ENCODE results near the gene ZXDB. TPM values are rescaled to one million over a fixed set of nuclear protein-coding genes. Genes with fewer than 3 reads are reported as not detected.
A peak's percentile ranks its signal among the peaks of the same experiment; 100 is the strongest.

Gene ZXDB
- total and polyA plus RNA-seq, 2 experiments from 2014 or later: 2.5 to 16.1 TPM

DNA sequence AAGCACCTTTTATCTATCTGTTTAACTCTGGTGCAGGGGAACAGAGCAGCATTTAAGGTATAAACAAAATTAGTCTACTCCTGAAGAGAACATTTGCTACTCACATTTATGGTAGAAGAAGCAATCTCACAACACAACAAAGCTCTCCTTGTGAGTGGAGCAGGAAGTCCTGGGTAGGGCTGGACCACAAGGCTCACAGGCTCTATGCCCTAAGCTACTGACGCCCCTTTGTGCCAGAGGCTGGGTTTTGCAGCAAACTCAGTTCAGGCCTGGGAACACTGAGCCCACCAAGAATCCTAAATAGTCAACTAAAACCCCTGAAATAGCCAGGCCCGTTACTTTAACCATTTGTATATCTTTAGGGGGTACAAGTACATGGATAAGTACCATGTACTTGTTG is 4.7 kb upstream of the ZXDB start:
- Histone ChIP-seq H2AFZ (no peak overlapping the region), H3K4me2 (no peak overlapping the region), H3K4me3 (no peak overlapping the region), H4K20me1 (replicated peaks; ENCODE audit: insufficient read depth) (no peaks in the 10 kb centered on the region), H3K4me1 (ENCODE audit: insufficient read depth) (no peaks in the 10 kb centered on the region), H3F3A (replicated peaks; ENCODE audit: low read depth) (no peaks in the 10 kb centered on the region), H3K27me3 (ENCODE audit: insufficient read depth) (no peaks in the 10 kb centered on the region), H3K9me2 (ENCODE audit: insufficient read depth) (no peaks in the 10 kb centered on the region), H3K79me2 (replicated peaks; ENCODE audit: insufficient read depth) (no peaks in the 10 kb centered on the region), H3K27ac (ENCODE audit: low read depth) (no peak overlapping the region), H3K36me3 (ENCODE audit: insufficient read depth) (no peaks in the 10 kb centered on the region)
- no peak overlapping the region for H3K4me3 Mint-ChIP-seq
- no peak overlapping the region for H3K27ac Mint-ChIP-seq
- H3K36me3 Mint-ChIP-seq (ENCODE audit: low read depth): no peaks in the 10 kb centered on the region; the same call in 2 of the 3 replicates
- DNase-seq (ENCODE audit: low spot score) (no peak), ATAC-seq (no peak)
- H3K4me1 Mint-ChIP-seq: peaks cover 10% of the 10 kb centered on the region
- no peaks in the 10 kb centered on the region for H3K27me3 Mint-ChIP-seq (ENCODE audit: insufficient read depth, low read depth, poor library complexity)
- TF ChIP-seq, protein P1, sequence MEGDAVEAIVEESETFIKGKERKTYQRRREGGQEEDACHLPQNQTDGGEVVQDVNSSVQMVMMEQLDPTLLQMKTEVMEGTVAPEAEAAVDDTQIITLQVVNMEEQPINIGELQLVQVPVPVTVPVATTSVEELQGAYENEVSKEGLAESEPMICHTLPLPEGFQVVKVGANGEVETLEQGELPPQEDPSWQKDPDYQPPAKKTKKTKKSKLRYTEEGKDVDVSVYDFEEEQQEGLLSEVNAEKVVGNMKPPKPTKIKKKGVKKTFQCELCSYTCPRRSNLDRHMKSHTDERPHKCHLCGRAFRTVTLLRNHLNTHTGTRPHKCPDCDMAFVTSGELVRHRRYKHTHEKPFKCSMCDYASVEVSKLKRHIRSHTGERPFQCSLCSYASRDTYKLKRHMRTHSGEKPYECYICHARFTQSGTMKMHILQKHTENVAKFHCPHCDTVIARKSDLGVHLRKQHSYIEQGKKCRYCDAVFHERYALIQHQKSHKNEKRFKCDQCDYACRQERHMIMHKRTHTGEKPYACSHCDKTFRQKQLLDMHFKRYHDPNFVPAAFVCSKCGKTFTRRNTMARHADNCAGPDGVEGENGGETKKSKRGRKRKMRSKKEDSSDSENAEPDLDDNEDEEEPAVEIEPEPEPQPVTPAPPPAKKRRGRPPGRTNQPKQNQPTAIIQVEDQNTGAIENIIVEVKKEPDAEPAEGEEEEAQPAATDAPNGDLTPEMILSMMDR (conservative IDR thresholded peaks at IDR 0.05; ENCODE audit: low read depth in 2 of 2): 0 out of 4 replicates have a peak, but pooled peaks of 1 of the 2 experiments have one; percentile 6
- TF ChIP-seq POLR2AphosphoS5 (IDR thresholded peaks at IDR 0.05; ENCODE audit: low read depth): no peak
- TF ChIP-seq, protein P2, sequence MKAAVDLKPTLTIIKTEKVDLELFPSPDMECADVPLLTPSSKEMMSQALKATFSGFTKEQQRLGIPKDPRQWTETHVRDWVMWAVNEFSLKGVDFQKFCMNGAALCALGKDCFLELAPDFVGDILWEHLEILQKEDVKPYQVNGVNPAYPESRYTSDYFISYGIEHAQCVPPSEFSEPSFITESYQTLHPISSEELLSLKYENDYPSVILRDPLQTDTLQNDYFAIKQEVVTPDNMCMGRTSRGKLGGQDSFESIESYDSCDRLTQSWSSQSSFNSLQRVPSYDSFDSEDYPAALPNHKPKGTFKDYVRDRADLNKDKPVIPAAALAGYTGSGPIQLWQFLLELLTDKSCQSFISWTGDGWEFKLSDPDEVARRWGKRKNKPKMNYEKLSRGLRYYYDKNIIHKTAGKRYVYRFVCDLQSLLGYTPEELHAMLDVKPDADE (IDR thresholded peaks at IDR 0.05): no peak
- no peaks in the 10 kb centered on the region for H3K9me3 Mint-ChIP-seq

DNA sequence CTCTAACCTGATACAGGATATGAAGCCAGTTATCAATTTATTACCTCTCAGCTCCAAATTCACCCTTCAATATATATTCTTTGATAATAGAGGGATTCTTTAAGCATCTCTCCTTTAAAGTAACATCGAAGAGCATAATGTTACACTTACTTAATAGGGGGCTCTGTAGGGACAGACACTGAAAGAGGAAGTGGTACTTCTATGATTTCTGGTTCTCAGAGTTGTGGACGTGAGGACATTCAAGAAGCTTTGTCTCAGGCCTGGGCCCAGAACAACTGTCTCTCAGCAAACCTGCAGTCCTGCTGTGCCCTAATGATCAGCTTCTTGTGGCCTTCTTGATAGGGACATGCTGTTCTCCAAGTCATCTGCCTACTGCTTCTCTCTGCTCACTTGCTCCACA is 4.2 kb upstream of the ZXDB start:
- Histone ChIP-seq H3K79me2 (replicated peaks; ENCODE audit: insufficient read depth) (no peaks in the 10 kb centered on the region), H3K9me2 (ENCODE audit: insufficient read depth) (no peaks in the 10 kb centered on the region), H4K20me1 (replicated peaks; ENCODE audit: insufficient read depth) (no peaks in the 10 kb centered on the region), H3K4me2 (no peak overlapping the region), H2AFZ (no peak overlapping the region), H3K27ac (ENCODE audit: low read depth) (no peak overlapping the region), H3K4me1 (ENCODE audit: insufficient read depth) (no peaks in the 10 kb centered on the region), H3K36me3 (ENCODE audit: insufficient read depth) (no peaks in the 10 kb centered on the region), H3K27me3 (ENCODE audit: insufficient read depth) (no peaks in the 10 kb centered on the region), H3K4me3 (no peak overlapping the region), H3F3A (replicated peaks; ENCODE audit: low read depth) (no peaks in the 10 kb centered on the region)
- Mint-ChIP-seq H3K4me3 (no peak overlapping the region), H3K27ac (no peak overlapping the region), H3K9me3 (no peaks in the 10 kb centered on the region), H3K36me3 (ENCODE audit: low read depth) (no peaks in the 10 kb centered on the region; the same call in 2 of the 3 replicates), H3K4me1 (peaks cover 10% of the 10 kb centered on the region), H3K27me3 (ENCODE audit: insufficient read depth, low read depth, poor library complexity) (no peaks in the 10 kb centered on the region)
- ATAC-seq: no peak
- no peak for DNase-seq (ENCODE audit: low spot score)
- TF ChIP-seq, protein P3, sequence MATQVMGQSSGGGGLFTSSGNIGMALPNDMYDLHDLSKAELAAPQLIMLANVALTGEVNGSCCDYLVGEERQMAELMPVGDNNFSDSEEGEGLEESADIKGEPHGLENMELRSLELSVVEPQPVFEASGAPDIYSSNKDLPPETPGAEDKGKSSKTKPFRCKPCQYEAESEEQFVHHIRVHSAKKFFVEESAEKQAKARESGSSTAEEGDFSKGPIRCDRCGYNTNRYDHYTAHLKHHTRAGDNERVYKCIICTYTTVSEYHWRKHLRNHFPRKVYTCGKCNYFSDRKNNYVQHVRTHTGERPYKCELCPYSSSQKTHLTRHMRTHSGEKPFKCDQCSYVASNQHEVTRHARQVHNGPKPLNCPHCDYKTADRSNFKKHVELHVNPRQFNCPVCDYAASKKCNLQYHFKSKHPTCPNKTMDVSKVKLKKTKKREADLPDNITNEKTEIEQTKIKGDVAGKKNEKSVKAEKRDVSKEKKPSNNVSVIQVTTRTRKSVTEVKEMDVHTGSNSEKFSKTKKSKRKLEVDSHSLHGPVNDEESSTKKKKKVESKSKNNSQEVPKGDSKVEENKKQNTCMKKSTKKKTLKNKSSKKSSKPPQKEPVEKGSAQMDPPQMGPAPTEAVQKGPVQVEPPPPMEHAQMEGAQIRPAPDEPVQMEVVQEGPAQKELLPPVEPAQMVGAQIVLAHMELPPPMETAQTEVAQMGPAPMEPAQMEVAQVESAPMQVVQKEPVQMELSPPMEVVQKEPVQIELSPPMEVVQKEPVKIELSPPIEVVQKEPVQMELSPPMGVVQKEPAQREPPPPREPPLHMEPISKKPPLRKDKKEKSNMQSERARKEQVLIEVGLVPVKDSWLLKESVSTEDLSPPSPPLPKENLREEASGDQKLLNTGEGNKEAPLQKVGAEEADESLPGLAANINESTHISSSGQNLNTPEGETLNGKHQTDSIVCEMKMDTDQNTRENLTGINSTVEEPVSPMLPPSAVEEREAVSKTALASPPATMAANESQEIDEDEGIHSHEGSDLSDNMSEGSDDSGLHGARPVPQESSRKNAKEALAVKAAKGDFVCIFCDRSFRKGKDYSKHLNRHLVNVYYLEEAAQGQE (IDR thresholded peaks at IDR 0.05; ENCODE audit: unreplicated experiment): no peak
- TF ChIP-seq NANOG (IDR thresholded peaks at IDR 0.05; ENCODE audit: borderline replicate concordance): no peak
- TF ChIP-seq POLR2AphosphoS5 (IDR thresholded peaks at IDR 0.05; ENCODE audit: low read depth): no peak
- TF ChIP-seq ZNF114 (CRISPR knock-in tag; IDR thresholded peaks at IDR 0.05): no peak
- TF ChIP-seq JUNB (IDR thresholded peaks at IDR 0.05; ENCODE audit: unreplicated experiment): no peak
- TF ChIP-seq, protein P1 (conservative IDR thresholded peaks at IDR 0.05; ENCODE audit: low read depth in 2 of 2): no peak
- TF ChIP-seq STAT1 (IDR thresholded peaks at IDR 0.05; ENCODE audit: unreplicated experiment): no peak
- no peak for TF ChIP-seq EZH2 (IDR thresholded peaks at IDR 0.05; ENCODE audit: low read depth, unreplicated experiment)
